GM18511 (cell line): Measurements from ENCODE around the gene ARIH2.

Experiments used
- ATAC-seq: cut with Tn5 transposase; IDR thresholded peaks from one replicate; pipeline ENCODE4 v1.9.1; 2021; ENCODE audit warnings: mild to moderate bottlenecking, moderate library complexity; ENCODE audit not compliant: unreplicated experiment

The ARIH2 gene

DNA sequence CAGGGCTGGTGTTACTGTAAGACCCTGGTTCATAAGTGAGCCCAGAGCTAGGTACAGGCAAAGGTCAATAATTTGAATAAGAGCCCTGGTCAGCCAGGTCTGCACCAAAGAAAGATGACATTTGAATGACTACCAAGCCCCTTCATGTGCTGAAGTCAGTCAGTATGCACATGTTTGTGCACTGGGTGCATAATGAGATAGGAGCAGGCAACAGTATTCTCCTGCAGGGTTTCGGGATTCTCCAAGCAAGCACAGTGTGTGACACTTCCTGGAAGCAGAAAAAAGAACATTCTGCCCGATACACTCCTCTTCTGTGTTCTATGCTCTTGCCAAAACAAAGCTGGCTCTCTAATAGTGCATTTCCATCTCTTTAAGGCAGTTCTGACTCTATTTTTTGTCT lies 116.0 kb downstream of the ARIH2 start:
- no peak for ATAC-seq

DNA sequence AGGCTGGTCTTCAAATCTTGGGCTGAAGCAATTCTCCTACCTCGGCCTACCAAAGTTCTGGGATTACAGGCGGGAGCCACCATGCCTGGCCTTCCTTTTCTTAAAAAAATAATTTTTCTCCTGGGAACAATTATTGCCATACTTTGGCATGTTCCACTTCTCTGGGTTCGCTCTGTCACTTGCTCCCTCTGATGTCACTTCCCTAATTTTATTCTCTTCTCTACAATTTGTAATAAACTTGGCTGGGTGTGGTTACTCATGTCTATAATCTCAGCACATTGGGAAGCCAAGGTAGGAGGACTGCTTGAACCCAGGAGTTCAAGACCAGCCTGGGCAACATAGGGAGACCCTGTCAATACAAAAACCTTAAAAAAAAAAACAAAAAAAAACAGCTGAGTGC lies 116.6 kb downstream of the ARIH2 start:
- ATAC-seq = no peak
